ENCODE results near the gene GPD2. TPM values are rescaled to one million over a fixed set of nuclear protein-coding genes. Genes with fewer than 3 reads are reported as not detected.

GPD2 gene
- total and polyA plus RNA-seq, 10 of the 15 experiments (the other 5 are each of a cell fraction or from before 2014, with no cell fraction given), result 10.0 to 73.5 (median 43.4) TPM

GRCh38 chr2:156532989-156533388 lies 96.8 kb downstream of the GPD2 start:
- Histone ChIP-seq H3K27me3 (replicated peaks in 1 of 2; ENCODE audit: control insufficient read depth in 2 of 2, insufficient read depth in 2 of 2, low read length in 1 of 2) (no peaks in the 10 kb centered on the region), H3K4me3 (no peak overlapping the region), H3K79me2 (ENCODE audit: control insufficient read depth, insufficient read depth, low read length) (no peaks in the 10 kb centered on the region), H3K4me2 (ENCODE audit: control insufficient read depth, insufficient read depth) (peak overlapping the region; percentile 38; the same call in 1 of the 2 replicates), H3K4me1 (ENCODE audit: control insufficient read depth, insufficient read depth, low read length) (peaks cover 22% of the 10 kb centered on the region), H3K9me3 (replicated peaks; ENCODE audit: control insufficient read depth, insufficient read depth, low read length) (no peaks in the 10 kb centered on the region; the same call in 2 of the 3 replicates), H3K27ac (ENCODE audit: control insufficient read depth, insufficient read depth) (peak overlapping the region; percentile 34; the same call in 1 of the 2 replicates), H3K36me3 (ENCODE audit: control insufficient read depth in 2 of 2, insufficient read depth in 2 of 2, low read length in 1 of 2) (peaks cover 0 to 2% of the 10 kb centered on the region in 2 experiments; a peak in 2 of 4 replicates), H2AFZ (ENCODE audit: control insufficient read depth, low read depth, low read length) (peak overlapping the region; percentile 10; the same call in 1 of the 2 replicates), H4K20me1 (ENCODE audit: control insufficient read depth, insufficient read depth) (no peaks in the 10 kb centered on the region), H3K9ac (ENCODE audit: control insufficient read depth, insufficient read depth, low read length) (no peak overlapping the region)
- DNase-seq (ENCODE audit: low read depth, low spot score) (no peak), ATAC-seq (peak; percentile 68), FAIRE-seq (no peak)
- POLR2A ChIA-PET, result no interaction called here
- SMC1A ChIA-PET (ENCODE audit: uncharacterized antibody, unreplicated experiment), result interaction anchor here (0.7 to 2.3 kb wide), 17 partner anchors 9 to 192 kb away, joined by 3 to 9 read pairs (median 4); partner anchors contain the start of gene GPD2
- in situ Hi-C loops (cut with MboI), result no loop called here
- intact Hi-C loops (cut with micrococcal nuclease; ENCODE audit: unreplicated experiment), result no loop called here
- BruUV-seq (replicated peaks), result no TSS peak
- 52% methylated on average over 2 of the region's 2 CpGs for WGBS (ENCODE audit: insufficient coverage, insufficient replicate concordance, low lambda C conversion rate, missing lambda C conversion rate)
- CTCF ChIA-PET, result interaction anchor here (0.6 to 1.2 kb wide), 4 partner anchors 22 to 661 kb away, joined by 4 to 7 read pairs (median 4); no protein-coding TSS in a partner anchor
- RAD21 ChIA-PET (ENCODE audit: unreplicated experiment), result interaction anchor here (0.6 to 1.4 kb wide), 9 partner anchors 10 to 198 kb away, joined by 3 to 7 read pairs (median 4); no protein-coding TSS in a partner anchor
- TF ChIP-seq RUNX3 (IDR thresholded peaks at IDR 0.05; ENCODE audit: low read length) (0 out of 2 replicates have a peak, but pooled peaks have one; percentile 21), ZNF207 (IDR thresholded peaks at IDR 0.05; ENCODE audit: borderline replicate concordance) (no peak), MYB (IDR thresholded peaks at IDR 0.05; ENCODE audit: borderline replicate concordance, low read depth, low read length) (no peak), FOXK2 (IDR thresholded peaks at IDR 0.05) (no peak)

DNA sequence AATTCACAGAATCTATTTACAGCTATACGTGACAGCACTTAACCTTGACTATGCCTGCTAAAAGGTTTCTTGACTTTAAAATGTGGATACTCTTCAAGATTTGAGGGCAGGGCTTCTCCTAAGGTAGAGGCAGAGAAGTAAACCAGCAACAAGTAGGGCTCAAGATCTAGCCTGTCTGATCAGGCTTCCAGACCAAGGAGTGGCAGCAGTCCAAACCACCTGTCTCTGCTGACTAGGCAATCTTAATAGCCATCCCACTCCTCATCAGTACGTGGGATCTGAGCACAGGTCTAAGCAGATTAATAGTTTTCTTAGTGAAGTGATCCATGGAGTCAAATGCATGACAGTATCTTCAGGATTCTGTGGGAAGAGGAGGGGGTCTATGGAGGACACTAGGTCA lies 100.4 kb downstream of the GPD2 start:
- Histone ChIP-seq H3K27ac (ENCODE audit: control insufficient read depth, insufficient read depth) (no peak overlapping the region), H3K79me2 (ENCODE audit: control insufficient read depth, insufficient read depth, low read length) (no peaks in the 10 kb centered on the region), H2AFZ (ENCODE audit: control insufficient read depth, low read depth, low read length) (no peak overlapping the region), H3K36me3 (ENCODE audit: control insufficient read depth in 2 of 2, insufficient read depth in 2 of 2, low read length in 1 of 2) (peaks cover 0 to 2% of the 10 kb centered on the region in 2 experiments; a peak in 2 of 4 replicates), H3K9ac (ENCODE audit: control insufficient read depth, insufficient read depth, low read length) (no peak overlapping the region), H3K27me3 (replicated peaks in 1 of 2; ENCODE audit: control insufficient read depth in 2 of 2, insufficient read depth in 2 of 2, low read length in 1 of 2) (no peaks in the 10 kb centered on the region), H4K20me1 (ENCODE audit: control insufficient read depth, insufficient read depth) (no peaks in the 10 kb centered on the region), H3K9me3 (replicated peaks; ENCODE audit: control insufficient read depth, insufficient read depth, low read length) (peaks cover 7% of the 10 kb centered on the region; the same call in 2 of the 3 replicates), H3K4me1 (ENCODE audit: control insufficient read depth, insufficient read depth, low read length) (peaks cover 55% of the 10 kb centered on the region), H3K4me2 (ENCODE audit: control insufficient read depth, insufficient read depth) (no peak overlapping the region), H3K4me3 (no peak overlapping the region)
- ChIA-PET POLR2A (interaction anchor here (0.6 to 1.2 kb wide), 3 partner anchors 11 to 196 kb away, joined by 3 to 5 read pairs (median 3); no protein-coding TSS in a partner anchor), CTCF (interaction anchor here (0.6 to 2.5 kb wide), 6 partner anchors 9 to 201 kb away, joined by 3 to 10 read pairs (median 4); no protein-coding TSS in a partner anchor), SMC1A (ENCODE audit: uncharacterized antibody, unreplicated experiment) (interaction anchor here (0.9 to 2.3 kb wide), 10 partner anchors 9 to 201 kb away, joined by 3 to 7 read pairs (median 4); no protein-coding TSS in a partner anchor), RAD21 (ENCODE audit: unreplicated experiment) (interaction anchor here (1.0 to 2.5 kb wide), 3 partner anchors 10 to 201 kb away, joined by 3 to 10 read pairs (median 8); no protein-coding TSS in a partner anchor)
- ATAC-seq, result no peak
- DNase-seq (ENCODE audit: low read depth, low spot score), result no peak
- WGBS (ENCODE audit: insufficient coverage, insufficient replicate concordance, low lambda C conversion rate, missing lambda C conversion rate), result 95% methylated on average over 2 of the region's 2 CpGs
- in situ Hi-C loops (cut with MboI) (no loop called here), intact Hi-C loops (cut with micrococcal nuclease; ENCODE audit: unreplicated experiment) (loop anchor here (5.0 kb wide), 2 partner anchors 99 to 199 kb away; partner anchors contain the start of gene GPD2)
- BruUV-seq (replicated peaks), result no TSS peak
- FAIRE-seq, result no peak
- TF ChIP-seq PAX5 (IDR thresholded peaks at IDR 0.05; ENCODE audit: borderline replicate concordance, low read depth, low read length), result no peak
- no peak for TF ChIP-seq POLR2A (IDR thresholded peaks at IDR 0.05; ENCODE audit: low read depth, low read length)
- no peak for TF ChIP-seq PML (IDR thresholded peaks at IDR 0.05; ENCODE audit: low read length)
- no peak for TF ChIP-seq RELA (IDR thresholded peaks at IDR 0.05; ENCODE audit: borderline replicate concordance, partially characterized antibody)
- no peak for TF ChIP-seq YBX1 (IDR thresholded peaks at IDR 0.05)
- no peak for TF ChIP-seq ESRRA (IDR thresholded peaks at IDR 0.05; ENCODE audit: low read length)
- no peak for TF ChIP-seq GABPA (IDR thresholded peaks at IDR 0.05; ENCODE audit: low read depth)
- no peak for TF ChIP-seq PAX8 (IDR thresholded peaks at IDR 0.05)
- TF ChIP-seq, protein P1, sequence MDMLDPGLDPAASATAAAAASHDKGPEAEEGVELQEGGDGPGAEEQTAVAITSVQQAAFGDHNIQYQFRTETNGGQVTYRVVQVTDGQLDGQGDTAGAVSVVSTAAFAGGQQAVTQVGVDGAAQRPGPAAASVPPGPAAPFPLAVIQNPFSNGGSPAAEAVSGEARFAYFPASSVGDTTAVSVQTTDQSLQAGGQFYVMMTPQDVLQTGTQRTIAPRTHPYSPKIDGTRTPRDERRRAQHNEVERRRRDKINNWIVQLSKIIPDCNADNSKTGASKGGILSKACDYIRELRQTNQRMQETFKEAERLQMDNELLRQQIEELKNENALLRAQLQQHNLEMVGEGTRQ (IDR thresholded peaks at IDR 0.05; ENCODE audit: borderline replicate concordance, low read depth, low read length), result no peak
- no peak for TF ChIP-seq ZNF622 (IDR thresholded peaks at IDR 0.05)

Data from GM12878 (cell line).